H9 (cell line): ENCODE results near the gene CHIC1. TPM values are rescaled to one million over a fixed set of nuclear protein-coding genes. Genes with fewer than 3 reads are reported as not detected.

Source experiments
- DNase-seq: peaks from one replicate; pipeline ENCODE4 v3.0.0-alpha.2; 2017
- H2AFZ ChIP-seq: one replicate; pipeline ENCODE4 v1.6.1; 2013; ENCODE audit warnings: mild to moderate bottlenecking, low read length, control low read depth, moderate library complexity
- H2AK5ac ChIP-seq: 2 replicates; pipeline ENCODE4 v1.6.1; 2013; ENCODE audit warnings: low read length, control low read depth, mixed read lengths; ENCODE audit not compliant: insufficient read length
- H2BK120ac ChIP-seq: one replicate; pipeline ENCODE4 v1.6.1; 2013; ENCODE audit warnings: low read depth, mild to moderate bottlenecking, low read length, control low read depth, inconsistent platforms; ENCODE audit not compliant: poor library complexity, severe bottlenecking
- H2BK12ac ChIP-seq: 2 replicates; pipeline ENCODE4 v1.6.1; 2013; ENCODE audit warnings: low read length, control low read depth, mixed read lengths, low read depth; ENCODE audit not compliant: insufficient read length
- H2BK15ac ChIP-seq: 2 replicates; pipeline ENCODE4 v1.6.1; 2013; ENCODE audit warnings: low read depth, low read length, control low read depth
- H2BK20ac ChIP-seq: one replicate; pipeline ENCODE4 v1.6.1; 2013; ENCODE audit warnings: low read depth, mild to moderate bottlenecking, low read length, control low read depth, inconsistent platforms; ENCODE audit not compliant: poor library complexity, severe bottlenecking
- H2BK5ac ChIP-seq: 2 replicates; pipeline ENCODE4 v1.6.1; 2013; ENCODE audit warnings: low read length, control low read depth, mixed read lengths; ENCODE audit not compliant: insufficient read length
- H3K14ac ChIP-seq: 2 replicates; pipeline ENCODE4 v1.6.1; 2013; ENCODE audit warnings: low read length, control low read depth; ENCODE audit not compliant: insufficient read depth
- H3K18ac ChIP-seq: 2 replicates; pipeline ENCODE4 v1.6.1; 2013; ENCODE audit warnings: low read depth, mild to moderate bottlenecking, mixed read lengths, low read length, control low read depth; ENCODE audit not compliant: insufficient read length
- H3K23ac ChIP-seq: 2 replicates; pipeline ENCODE4 v1.6.1; 2013; ENCODE audit warnings: low read length, control low read depth, mixed read lengths, low read depth; ENCODE audit not compliant: insufficient read length
- H3K23me2 ChIP-seq: 2 replicates; pipeline ENCODE4 v1.6.1; 2013; ENCODE audit warnings: low read depth, mild to moderate bottlenecking, mixed read lengths, low read length, control low read depth; ENCODE audit not compliant: insufficient read length, poor library complexity, severe bottlenecking
- H3K27ac ChIP-seq: 2 replicates; pipeline ENCODE4 v1.5.1; 2013; ENCODE audit warnings: low read length, control low read depth, mixed read lengths, low read depth; ENCODE audit not compliant: insufficient read length
- H3K27me3 ChIP-seq: 2 replicates; pipeline ENCODE4 v1.6.1; 2013; ENCODE audit warnings: low read length, control low read depth, inconsistent platforms; ENCODE audit not compliant: insufficient read depth
- H3K4ac ChIP-seq: 2 replicates; pipeline ENCODE4 v1.6.1; 2013; ENCODE audit warnings: low read depth, mild to moderate bottlenecking, control low read depth, inconsistent platforms, low read length, moderate library complexity
- H3K4me1 ChIP-seq: 2 replicates; pipeline ENCODE4 v1.6.1; 2013; ENCODE audit warnings: low read length, control low read depth, inconsistent platforms; ENCODE audit not compliant: insufficient read depth
- H3K4me2 ChIP-seq: 2 replicates; pipeline ENCODE4 v1.6.1; 2013; ENCODE audit warnings: low read length, control low read depth, mixed read lengths; ENCODE audit not compliant: insufficient read length, insufficient read depth
- H3K56ac ChIP-seq: 2 replicates; pipeline ENCODE4 v1.6.1; 2013; ENCODE audit warnings: low read depth, mild to moderate bottlenecking, mixed read lengths, low read length, control low read depth; ENCODE audit not compliant: insufficient read length
- H3K79me1 ChIP-seq: 2 replicates; pipeline ENCODE4 v1.6.1; 2013; ENCODE audit warnings: low read depth, mild to moderate bottlenecking, moderate library complexity, low read length, control low read depth, inconsistent platforms; ENCODE audit not compliant: insufficient read depth, poor library complexity, severe bottlenecking
- H3K79me2 ChIP-seq: 2 replicates; pipeline ENCODE4 v1.6.1; 2013; ENCODE audit warnings: low read length, control low read depth, inconsistent platforms; ENCODE audit not compliant: insufficient read depth
- H3K9ac ChIP-seq: 2 replicates; pipeline ENCODE4 v1.6.1; 2013; ENCODE audit warnings: low read length, control low read depth, mixed read lengths; ENCODE audit not compliant: insufficient read length; ENCODE audit errors: extremely low read depth
- H3K9me3 ChIP-seq: one replicate; pipeline ENCODE4 v1.6.1; 2013; ENCODE audit warnings: low read depth, low read length, inconsistent platforms; ENCODE audit not compliant: control insufficient read depth
- H3T11ph ChIP-seq: one replicate; pipeline ENCODE4 v1.6.1; 2013; ENCODE audit warnings: mild to moderate bottlenecking, low read length, control low read depth, inconsistent platforms
- H4K20me1 ChIP-seq: one replicate; pipeline ENCODE4 v1.6.1; 2013; ENCODE audit not compliant: control insufficient read depth, insufficient read length, insufficient read depth
- H4K5ac ChIP-seq: 2 replicates; pipeline ENCODE4 v1.6.1; 2013; ENCODE audit warnings: low read depth, mild to moderate bottlenecking, mixed read lengths, low read length, control low read depth; ENCODE audit not compliant: insufficient read length
- H4K8ac ChIP-seq: replicated peaks from 2 replicates; pipeline ENCODE4 v1.6.1; 2013; ENCODE audit warnings: low read length, control low read depth, mixed read lengths, low read depth; ENCODE audit not compliant: insufficient read length
- H4K91ac ChIP-seq: 2 replicates; pipeline ENCODE4 v1.6.1; 2013; ENCODE audit warnings: low read depth, mild to moderate bottlenecking, moderate library complexity, mixed read lengths, low read length, control low read depth; ENCODE audit not compliant: insufficient read length
- H3K27ac Mint-ChIP-seq, 3 experiments: 2 replicates in 2 of 3; 3 replicates in 1 of 3; pipeline ENCODE4 v1.8.0; 2020 to 2021; ENCODE audit warnings: mixed read lengths in 3 of 3, mild to moderate bottlenecking in 1 of 3, moderate library complexity in 1 of 3
- H3K27me3 Mint-ChIP-seq: 2 replicates; pipeline ENCODE4 v1.8.0; 2021; ENCODE audit warnings: low read depth, mild to moderate bottlenecking, moderate library complexity, mixed read lengths
- H3K36me3 Mint-ChIP-seq, 3 experiments: 2 replicates in 2 of 3; 3 replicates in 1 of 3; pipeline ENCODE4 v1.8.0; 2020 to 2021; ENCODE audit warnings: low read depth in 3 of 3, mixed read lengths in 3 of 3; ENCODE audit not compliant: insufficient read depth in 1 of 3
- H3K4me1 Mint-ChIP-seq, 2 experiments: 2 replicates each; pipeline ENCODE4 v1.8.0; 2020; ENCODE audit warnings: mixed read lengths in 2 of 2
- H3K4me3 Mint-ChIP-seq, 2 experiments: 2 replicates in 1 of 2; 3 replicates in 1 of 2; pipeline ENCODE4 v1.8.0; 2020 to 2021; ENCODE audit warnings: mild to moderate bottlenecking in 2 of 2, mixed read lengths in 2 of 2, moderate library complexity in 1 of 2
- H3K9me3 Mint-ChIP-seq, 2 experiments: 2 replicates in 1 of 2; 3 replicates in 1 of 2; pipeline ENCODE4 v1.8.0; 2020; ENCODE audit warnings: mild to moderate bottlenecking in 2 of 2, mixed read lengths in 2 of 2, moderate library complexity in 1 of 2
- WGBS: extraction: QIAGEN DNeasy Blood & Tissue Kit; methylation state at CpG from one replicate; pipeline ENCODE4 v1.1.7; 2013; ENCODE audit warnings: missing lambda C conversion rate, low lambda C conversion rate, mixed read lengths; ENCODE audit not compliant: insufficient read length; ENCODE audit errors: extremely low coverage; 5-methylcytosine and 5-hydroxymethylcytosine counted together
- total RNA-seq: library from RNA; stranded (reverse); gene quantifications from 2 replicates; pipeline ENCODE4 v1.2.1, GENCODE V29; 2021
- TF ChIP-seq, protein P1 (sequence below): fragments of 200-600 bp; sonication (generic); conservative IDR thresholded peaks from 3 replicates; pipeline ENCODE4 v1.8.0; 2021; ENCODE audit warnings: antibody characterized with exemption, mild to moderate bottlenecking

The CHIC1 gene
- total RNA-seq, 1 experiment from 2014 or later: 17.2 TPM

DNA sequence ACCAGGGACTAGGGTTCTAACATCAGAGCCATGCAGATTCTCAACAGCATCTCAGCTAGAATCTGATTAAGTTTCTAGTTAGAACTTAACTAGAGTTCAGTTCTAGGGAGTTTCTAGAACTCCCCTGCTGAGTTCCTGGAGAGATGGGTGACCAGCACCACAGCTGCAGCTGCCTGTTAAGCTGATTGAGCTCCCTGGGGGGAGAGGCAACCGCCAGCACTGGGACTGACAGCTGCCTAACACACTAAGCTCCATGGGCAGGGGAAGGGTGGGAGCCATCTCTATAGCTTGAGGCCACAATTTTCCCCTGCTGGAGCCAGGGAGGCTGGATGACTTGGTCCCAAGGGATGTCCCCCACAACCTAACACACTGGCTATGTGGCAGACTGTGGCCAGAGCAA is 84.2 kb downstream of the CHIC1 start:
- Histone ChIP-seq H3K9me3 (peaks cover 24% of the 10 kb centered on the region), H4K8ac (no peak overlapping the region), H3T11ph (no peak overlapping the region), H3K9ac (no peak overlapping the region), H2BK20ac (no peak overlapping the region), H3K23me2 (no peaks in the 10 kb centered on the region), H2BK5ac (no peak overlapping the region), H2AK5ac (no peak overlapping the region), H2AFZ (no peak overlapping the region), H3K4me1 (no peaks in the 10 kb centered on the region), H3K14ac (no peak overlapping the region), H3K79me2 (no peaks in the 10 kb centered on the region), H3K27me3 (no peaks in the 10 kb centered on the region), H3K18ac (no peak overlapping the region), H3K79me1 (no peaks in the 10 kb centered on the region), H3K27ac (no peak overlapping the region), H2BK120ac (no peak overlapping the region), H3K4me2 (no peak overlapping the region), H2BK15ac (no peak overlapping the region), H4K5ac (no peak overlapping the region), H4K91ac (no peak overlapping the region), H3K56ac (no peak overlapping the region), H4K20me1 (no peaks in the 10 kb centered on the region), H3K23ac (no peak overlapping the region), H3K4ac (no peak overlapping the region), H2BK12ac (no peak overlapping the region)
- H3K4me1 Mint-ChIP-seq: no peaks in the 10 kb centered on the region
- no peak overlapping the region for H3K4me3 Mint-ChIP-seq
- H3K27me3 Mint-ChIP-seq: peaks cover 2% of the 10 kb centered on the region; the same call in 1 of the 2 replicates
- no CpG with 5 or more reads among the region's 1 CpG for WGBS
- H3K9me3 Mint-ChIP-seq: peaks cover 53 to 56% of the 10 kb centered on the region in 2 experiments
- H3K27ac Mint-ChIP-seq: no peak overlapping the region
- peaks cover 34 to 52% (median 44%) of the 10 kb centered on the region in 3 experiments for H3K36me3 Mint-ChIP-seq
- TF ChIP-seq, protein P1, sequence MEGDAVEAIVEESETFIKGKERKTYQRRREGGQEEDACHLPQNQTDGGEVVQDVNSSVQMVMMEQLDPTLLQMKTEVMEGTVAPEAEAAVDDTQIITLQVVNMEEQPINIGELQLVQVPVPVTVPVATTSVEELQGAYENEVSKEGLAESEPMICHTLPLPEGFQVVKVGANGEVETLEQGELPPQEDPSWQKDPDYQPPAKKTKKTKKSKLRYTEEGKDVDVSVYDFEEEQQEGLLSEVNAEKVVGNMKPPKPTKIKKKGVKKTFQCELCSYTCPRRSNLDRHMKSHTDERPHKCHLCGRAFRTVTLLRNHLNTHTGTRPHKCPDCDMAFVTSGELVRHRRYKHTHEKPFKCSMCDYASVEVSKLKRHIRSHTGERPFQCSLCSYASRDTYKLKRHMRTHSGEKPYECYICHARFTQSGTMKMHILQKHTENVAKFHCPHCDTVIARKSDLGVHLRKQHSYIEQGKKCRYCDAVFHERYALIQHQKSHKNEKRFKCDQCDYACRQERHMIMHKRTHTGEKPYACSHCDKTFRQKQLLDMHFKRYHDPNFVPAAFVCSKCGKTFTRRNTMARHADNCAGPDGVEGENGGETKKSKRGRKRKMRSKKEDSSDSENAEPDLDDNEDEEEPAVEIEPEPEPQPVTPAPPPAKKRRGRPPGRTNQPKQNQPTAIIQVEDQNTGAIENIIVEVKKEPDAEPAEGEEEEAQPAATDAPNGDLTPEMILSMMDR: no peak
- no peak for DNase-seq
